DMS114 treated with DMSO at 0.1 percent for 48 hours (cell line): ENCODE measurements around the gene SOS1.
"Not testable (repeated sequence)": the region's sequence is repeated elsewhere in the genome, so short reads cannot be mapped to it uniquely, and the experiment has no call there.

ENCODE experiments used
- DNase-seq: peaks from one replicate; lab custom pipeline; 2025; ENCODE audit not compliant: unreplicated experiment; lab: John Stamatoyannopoulos, UW

The SOS1 gene

DNA sequence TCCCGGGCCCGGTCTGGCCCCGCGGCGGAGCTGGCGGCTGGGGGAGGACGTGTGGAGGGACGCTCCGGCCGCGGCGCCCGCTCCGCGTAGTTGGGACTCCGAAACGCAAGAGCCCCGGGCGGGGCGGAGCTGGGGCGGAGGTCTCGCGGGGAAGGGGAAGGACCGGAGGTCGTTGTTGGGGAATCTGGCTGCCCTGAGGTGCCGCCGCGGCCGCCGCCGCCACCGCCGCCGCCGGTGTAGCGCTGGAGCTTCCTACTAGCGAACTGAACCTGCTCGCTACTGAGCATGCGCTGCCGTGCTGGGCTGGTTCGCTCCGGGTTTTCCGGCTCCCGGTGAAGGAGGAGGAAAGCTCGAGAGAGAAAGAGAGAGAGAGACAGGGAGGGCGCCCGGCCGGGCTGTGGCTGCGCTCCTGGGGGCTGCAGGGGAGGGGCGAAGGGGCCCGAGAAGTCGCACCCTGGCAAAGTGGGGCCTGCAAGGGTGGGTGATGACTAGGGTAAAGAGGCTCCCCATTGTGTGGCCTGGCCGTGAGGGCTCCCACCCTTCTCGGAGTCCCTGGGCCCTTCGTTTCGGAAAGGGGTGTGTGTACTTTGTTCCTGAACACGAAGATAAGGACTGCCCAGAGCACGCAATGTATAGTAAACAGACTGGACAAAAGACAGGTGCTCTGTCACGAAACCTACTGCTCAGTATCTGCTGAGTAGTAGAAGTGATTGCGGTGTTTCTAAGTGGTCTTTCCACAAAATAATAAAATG, at the start of gene SOS1:
Gene SOS1 (minus strand): TSS at position 281 of the 752 bp plus-strand sequence. CDS start 629 bp downstream, outside the sequence.
- DNase-seq: peak; percentile 65

DNA sequence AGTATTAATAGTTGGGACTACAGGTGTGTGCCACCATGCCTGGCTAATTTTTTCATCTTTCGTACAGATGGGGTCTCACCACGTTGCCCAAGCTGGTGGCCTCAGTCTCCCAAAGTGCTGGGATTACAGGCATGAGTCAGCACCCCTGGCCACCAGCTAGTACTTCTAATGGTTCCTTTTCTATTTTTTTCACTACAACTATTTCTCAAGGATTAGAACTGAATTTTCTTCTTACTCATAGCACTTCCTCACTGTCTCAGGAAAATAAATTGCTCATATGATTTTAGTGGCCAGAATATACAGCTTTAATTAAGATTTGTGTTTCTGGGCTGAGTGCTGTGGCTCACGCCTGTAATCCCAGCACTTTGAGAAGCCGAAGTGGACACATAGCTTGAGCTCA, 43.2 kb upstream of the SOS1 start:
- DNase-seq: no peak

DNA sequence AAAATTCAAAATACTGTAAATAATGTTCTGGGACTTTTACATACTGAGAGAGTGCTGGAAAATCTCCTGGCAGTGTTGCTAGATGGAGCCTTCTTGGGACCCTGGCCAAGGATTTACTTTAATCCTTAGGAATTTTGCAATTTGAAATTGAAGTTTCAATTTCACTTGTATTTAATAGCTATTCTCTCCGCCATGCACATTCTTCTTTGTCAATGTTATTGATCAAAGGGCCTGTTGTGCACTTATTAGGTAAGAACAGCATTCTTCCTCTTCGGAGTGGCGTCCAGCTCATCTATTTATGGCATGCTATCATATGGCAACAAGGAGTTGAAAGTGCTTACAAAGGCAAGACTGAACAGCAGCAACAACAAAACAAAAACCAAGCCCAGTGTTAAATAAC, 40.1 kb upstream of the SOS1 start:
- DNase-seq: no peak

DNA sequence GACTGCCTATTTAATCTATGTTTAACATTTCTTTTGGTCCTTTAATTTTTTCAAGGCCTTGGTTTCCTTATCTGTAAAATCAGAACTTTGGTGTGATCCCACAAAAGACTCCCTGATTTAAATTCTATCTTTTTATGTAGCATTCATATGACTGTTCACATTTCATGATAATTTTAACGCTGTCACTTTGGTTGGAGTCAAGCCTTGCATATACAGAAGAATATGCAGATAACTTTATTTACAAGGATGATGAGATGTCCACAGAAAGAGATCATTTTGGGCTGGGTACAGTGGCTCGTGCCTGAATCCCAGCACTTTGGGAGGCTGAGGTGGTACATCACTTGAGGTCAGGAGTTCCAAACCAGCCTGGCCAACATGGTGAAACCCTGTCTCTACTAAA, 38.4 kb upstream of the SOS1 start:
- DNase-seq: no peak

DNA sequence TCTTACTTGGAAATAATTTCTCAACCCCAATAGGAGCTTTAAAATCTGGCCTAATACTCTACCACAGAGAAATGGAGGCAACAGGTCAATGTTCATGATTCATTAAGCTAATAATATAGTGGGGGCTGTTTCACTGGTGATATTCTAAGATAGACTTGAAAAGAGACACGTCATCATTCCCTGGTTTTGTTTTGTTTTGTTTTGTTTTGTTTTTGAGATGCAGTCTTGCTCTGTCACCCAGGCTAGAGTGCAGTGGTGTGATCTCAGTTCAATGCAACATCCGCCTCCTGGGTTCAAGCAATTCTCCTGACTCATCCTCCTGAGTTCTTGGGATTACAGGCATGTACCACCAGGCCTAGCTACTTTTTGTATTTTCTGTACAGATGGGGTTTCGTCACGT, 37.5 kb upstream of the SOS1 start:
- no peak for DNase-seq

DNA sequence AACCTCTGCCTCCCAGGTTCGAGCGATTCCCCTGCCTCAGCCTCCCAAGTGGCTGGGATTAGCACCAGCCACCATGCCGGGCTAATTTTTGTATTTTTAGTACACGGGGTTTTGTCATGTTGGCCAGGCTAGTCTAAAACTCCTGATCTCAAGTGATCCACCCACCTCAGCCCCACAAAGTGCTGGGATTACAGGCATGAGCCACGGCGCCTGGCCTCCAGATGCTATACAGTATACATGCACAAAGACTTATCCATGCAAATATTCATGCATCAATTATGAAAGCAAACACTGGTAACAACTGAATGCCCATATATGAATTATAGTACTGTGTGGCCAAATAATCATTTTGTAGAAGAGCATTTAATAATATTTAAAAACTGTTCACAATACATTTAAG, 36.0 kb upstream of the SOS1 start:
- no peak for DNase-seq

DNA sequence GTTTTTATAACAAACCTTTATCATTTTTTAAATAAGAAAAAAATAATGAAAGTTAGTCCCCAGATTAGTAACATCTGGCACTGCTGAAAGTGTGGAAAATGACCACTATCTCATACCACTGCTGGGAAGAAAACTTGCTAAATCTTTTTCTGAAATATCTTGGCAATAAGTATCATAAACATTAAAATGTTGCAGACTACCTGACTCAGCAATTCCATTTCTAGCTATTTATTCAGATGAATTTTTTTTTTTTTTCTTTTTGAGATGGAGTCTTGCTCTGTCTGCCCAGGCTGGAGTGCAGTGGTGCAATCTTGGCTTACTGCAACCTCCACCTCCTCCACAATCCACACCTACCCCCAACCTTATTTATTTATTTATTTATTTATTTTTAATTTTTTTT, 35.3 kb upstream of the SOS1 start:
- DNase-seq: no peak

DNA sequence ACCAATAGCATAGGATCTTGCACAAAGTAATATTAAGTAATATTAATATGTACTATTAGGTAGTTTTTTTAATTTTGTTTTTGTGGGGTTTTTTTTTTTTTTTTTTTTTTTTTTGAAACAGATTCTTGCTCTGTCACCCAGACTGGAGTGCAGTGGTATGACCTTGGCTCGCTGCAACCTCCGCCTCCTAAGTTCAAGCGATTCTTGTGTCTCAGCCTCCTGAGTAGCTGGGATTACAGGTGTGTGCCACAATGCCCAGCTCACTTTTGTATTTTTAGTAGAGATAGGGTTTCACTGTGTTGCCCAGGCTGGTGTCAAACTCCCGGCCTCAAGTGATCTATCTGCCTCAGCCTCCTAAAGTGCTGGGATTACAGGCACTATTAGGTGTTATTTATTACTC, 34.7 kb upstream of the SOS1 start:
- not testable (repeated sequence) for DNase-seq

DNA sequence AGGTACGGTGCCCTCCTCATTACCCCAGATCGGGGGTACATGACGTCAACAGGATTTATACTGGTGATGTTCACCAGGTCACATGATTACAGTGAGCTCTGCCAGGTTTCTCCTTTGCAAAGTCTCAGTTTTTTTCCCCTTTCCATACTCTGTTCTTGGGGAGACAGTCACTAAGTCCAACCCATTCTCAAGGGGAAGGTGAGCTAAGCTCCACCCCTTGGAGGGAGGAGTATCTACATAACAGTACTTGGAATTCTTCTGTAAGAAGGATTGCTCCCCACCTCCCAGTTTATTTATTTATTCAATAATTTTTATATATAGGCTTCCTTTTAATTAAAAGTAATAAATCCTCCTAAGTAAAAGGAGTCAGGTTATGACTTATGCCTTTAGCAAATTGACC, 34.1 kb upstream of the SOS1 start:
- no peak for DNase-seq

DNA sequence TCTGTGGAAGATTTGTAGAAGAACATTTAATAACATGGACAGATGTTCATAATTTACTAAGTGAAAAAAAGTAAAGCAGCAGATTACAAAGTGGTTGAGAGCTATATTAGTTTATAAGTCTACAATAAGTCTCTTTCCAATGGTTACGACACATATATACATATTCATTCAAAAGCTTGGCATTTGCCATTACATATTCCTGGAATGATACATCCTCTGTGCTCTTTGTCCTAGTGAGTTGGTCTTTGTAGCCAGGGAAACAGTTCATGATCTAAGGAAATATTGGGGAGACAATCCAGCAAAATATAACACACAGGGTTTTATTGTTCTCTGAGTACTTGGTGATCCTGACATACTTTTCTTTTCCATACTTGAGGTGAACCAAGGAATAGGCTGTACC, 32.5 kb upstream of the SOS1 start:
- DNase-seq: no peak

DNA sequence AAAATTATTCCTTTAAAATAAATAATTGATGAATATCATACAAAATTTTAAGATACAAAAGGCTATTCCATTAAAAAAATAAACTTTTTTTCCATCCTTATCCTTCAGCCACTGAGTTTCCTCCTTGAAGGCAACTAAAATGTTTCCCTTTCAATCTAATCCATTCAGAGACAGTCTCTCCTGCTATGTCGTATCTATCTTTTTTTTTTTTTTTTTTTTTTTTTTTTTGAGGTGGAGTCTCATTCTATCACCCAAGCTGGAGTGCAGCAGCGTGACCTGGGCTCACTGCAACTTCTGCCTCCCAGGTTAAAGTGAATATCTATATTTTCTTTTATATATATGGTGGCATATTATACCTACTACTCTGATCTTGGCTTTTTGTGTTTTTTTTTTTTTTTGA, 31.7 kb upstream of the SOS1 start:
- DNase-seq: no peak

DNA sequence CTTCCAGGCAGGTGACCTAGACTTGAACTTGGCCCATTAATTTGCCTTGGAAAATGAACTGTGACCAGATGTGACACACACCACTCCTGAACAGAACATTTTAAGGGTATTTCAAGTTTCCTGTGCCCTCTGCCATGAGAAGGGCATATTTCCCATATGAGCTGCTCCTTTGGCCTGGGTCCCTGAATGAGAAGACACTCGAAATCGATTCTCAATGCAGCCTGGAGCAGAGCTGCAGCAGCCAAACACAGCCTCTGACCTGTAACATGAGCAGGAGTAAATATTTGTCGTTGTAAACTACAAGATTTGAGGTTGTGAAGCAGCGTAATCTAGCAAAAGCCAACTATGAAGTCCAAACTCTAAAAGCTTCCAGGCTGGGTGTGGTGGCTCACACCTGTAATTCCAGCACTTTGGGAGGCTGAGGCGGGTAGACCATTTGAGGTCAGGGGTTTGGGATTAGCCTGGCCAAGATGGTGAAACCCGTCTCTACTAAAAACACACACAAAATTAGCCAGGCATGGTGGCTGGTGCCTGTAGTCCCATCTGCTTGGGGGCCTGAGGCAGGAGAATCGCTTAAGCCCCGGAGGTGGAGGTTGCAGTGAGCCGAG, 30.1 kb upstream of the SOS1 start:
- no peak for DNase-seq

DNA sequence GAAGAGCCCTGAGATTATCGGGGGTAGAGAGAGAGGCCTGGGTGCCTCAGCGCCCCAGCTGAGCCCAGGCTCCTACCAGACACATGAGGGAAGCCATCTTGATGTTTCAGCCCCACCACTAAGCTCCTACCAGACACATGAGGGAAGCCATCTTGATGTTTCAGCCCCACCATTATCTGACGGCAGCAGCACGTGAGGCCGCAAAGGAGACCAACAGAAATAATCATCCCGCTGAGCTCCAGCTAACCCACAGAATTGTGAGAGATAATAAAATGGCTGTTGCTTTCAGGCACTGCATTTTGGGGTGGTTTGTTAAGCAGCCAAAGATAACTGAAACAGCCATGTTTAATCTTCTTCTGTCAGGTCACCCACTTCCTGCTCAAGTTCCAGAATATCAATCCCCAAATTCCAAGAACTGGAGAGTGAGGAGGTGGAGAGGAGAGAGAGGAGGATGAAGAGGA, 29.3 kb upstream of the SOS1 start:
- no peak for DNase-seq

DNA sequence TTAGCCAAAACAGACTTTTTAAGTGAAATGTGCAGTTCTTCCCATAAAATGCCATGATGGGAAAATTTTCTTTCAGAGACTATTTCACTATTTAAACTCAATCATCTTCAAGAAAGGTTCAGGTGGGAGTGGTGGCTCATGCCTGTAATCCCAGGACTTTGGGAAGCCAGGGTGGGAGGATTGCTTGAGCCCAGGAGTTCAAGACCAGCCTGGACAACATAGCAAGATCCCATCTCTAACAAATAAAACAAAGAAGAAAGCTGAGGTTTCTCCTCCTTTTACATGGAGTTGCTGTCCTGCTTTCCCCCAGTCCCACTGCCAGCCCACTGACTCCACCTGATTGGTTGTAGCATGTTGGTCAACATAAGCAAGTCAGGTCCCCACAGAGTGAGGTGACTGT, 25.8 kb upstream of the SOS1 start:
- DNase-seq: no peak

DNA sequence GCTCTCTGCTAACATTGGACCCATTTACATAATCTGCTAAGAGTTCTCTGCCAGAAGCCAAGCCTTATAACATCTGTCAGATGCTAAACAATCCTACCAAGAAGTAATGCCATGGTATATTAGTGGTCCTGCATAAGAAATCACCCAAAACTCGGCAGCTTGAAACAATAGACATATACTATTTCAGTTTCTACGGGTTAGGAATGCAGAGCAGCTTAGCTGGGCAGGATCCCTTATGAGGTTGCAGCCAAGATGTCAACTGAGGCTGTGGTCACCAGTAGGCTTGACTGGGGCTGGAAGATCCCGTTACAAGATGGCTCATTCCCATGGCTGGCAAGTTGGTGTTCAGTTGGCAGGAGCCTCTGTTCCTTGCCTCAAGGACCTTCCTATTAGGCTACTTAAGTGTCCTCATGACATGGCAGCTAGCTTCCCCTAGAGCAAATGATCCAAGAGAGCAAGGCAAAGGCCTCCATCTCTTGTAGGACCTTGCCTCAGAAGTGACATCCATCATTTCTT, 25.1 kb upstream of the SOS1 start:
- DNase-seq: no peak

DNA sequence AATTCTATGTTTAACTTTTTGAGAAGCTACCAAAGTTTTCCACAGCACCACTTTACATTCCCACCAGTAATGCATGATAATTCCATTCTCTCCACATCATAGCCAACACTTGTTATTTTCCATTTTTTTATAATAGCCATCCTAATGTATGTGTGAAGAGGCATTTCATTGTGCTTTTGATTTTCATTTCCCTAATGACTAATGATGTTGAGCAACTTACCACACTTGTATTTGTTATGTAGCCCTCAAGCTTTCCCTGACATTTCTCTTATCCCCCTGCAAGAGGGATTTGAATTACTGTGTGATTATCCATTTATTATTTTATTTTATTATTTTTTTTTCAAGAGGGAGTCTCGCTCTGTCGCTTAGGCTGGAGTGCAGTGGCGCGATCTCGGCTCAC, 23.6 kb upstream of the SOS1 start:
- DNase-seq: no peak

DNA sequence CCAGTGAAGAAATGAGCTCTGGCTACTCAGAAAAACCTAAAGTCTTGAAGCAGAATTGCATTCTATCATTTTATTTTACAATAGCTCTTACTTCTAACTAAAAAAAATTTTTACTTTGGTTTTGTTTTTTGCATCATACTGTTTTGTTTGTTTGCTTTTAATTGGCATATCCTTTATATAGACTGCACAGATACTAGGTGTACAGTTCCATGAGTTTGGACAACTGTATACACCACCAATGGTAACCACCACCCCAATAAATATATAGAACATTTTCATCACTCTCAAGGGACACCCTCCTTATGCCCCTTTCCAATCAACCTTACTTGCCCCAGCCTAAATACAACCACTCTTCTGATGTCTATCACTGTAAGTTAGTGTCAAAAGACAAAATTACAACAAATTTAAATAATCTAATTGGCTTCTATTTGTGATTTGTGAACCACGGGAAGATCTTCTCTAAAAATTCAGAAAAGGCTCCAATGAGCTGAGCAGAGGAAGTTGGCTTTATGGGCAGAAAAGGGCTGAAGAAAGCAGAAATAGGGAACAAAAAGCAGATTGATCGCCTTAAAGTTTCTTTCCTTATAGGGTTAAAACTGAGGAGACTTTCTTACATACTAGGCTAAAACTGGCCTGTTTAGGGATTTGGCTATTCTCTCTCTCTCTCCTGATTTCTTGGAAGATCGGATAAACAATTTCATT, 22.2 kb upstream of the SOS1 start:
- DNase-seq: no peak

DNA sequence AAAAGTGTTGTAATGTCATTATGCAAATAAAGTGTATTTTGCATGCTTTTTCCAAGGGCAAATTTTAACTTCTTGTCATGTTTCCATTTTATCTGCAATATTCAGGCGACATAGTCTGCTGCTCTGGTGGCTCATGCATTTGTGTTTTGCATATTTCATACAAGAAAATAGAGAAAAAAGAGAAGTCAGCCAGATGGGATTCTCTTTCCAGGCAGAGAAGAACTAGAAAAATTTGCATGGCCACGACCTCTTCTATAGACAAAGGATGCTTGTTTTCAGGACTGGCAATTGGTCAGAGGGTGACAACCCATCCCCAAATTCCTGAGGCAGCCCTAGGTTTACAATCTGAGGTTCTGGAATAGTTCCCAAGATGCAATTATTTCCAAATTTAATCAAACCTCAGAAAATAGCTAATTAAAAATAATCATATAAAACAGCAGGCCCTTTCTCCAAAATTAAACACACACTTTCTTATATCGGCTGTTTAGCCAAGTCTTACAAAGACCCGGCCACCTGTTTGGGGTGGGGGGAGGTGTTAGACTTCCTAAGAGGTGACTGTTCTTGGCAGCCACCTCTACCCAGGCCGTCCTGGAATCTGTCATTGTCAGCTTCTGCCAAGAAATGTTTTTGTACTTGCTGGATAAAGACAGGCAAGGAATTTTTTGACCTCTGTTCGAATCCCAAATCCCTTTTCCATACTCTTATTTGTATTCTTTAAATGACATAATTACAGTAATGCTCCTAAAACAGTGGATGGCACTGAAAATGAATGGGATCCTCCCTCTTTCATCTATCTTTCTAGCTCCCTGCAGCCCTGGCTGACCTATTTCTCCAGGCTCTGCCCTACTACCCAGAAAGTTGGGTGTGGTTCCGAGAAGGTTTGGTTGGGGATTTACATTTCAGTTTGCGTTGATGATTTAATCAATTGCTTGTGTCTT, 20.8 kb upstream of the SOS1 start:
- no peak for DNase-seq

DNA sequence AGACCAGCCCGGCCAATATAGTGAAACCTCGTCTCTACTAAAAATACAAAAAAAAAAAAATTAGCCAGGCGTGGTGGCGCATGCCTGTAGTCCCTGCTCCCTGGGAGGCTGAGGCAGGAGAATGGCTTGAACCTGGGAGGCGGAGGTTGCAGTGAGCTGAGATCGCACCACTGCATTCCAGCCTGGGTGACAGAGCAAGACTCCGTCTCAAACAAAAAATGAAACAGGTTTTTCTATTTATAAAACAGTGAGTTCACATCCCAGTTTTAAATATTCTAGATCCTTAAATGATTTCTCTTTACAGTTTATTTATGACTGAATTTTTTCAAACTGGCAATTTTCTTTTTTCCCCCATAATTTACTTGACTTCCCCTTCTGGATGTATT, 20.1 kb upstream of the SOS1 start:
- not testable (repeated sequence) for DNase-seq

DNA sequence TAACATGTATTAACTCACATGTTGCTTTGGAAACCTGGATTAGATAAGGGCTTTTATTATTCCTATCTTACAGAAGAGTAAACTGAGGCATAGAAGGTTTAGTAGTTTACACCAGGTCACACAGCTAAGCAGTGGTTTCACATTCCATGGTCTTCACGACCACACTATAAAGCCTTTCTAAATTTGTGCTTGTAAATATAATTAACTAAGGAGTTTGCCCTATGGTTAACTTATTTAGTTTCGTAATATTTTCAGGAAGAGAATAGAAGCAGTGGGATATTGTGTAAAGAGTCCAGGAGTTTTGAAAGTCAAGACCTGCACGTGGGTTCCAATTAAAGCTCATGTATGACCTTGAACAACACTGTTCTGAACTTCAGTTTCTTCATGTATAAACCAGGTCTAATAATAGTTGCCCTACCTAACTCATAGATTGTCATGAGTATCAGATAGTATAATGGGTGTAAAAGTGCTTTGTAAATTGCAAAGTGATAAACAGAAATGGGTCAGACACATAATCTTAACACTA, 19.5 kb upstream of the SOS1 start:
- no peak for DNase-seq
